Measurements from ENCODE around the gene GNA15.

GNA15 gene

GRCh38 chr19:3110126-3110825 lies 25.6 kb upstream of the GNA15 start:
- peaks cover 0 to 13% of the 10 kb centered on the region in 2 experiments; a peak in 2 of 3 replicates for H3K36me3 ChIP-seq (ENCODE audit: control insufficient read depth in 2 of 2, insufficient read depth in 1 of 2, low read length in 2 of 2)
- no peak overlapping the region for H3K4me3 ChIP-seq (ENCODE audit: low read depth, low read length)
- H3K4me1 ChIP-seq (ENCODE audit: control insufficient read depth, insufficient read depth, low read length): no peaks in the 10 kb centered on the region
- ChIA-PET POLR2A (no interaction called here), CTCF (interaction anchor here (0.6 to 5.8 kb wide), 5 partner anchors 8 to 376 kb away, joined by 3 to 39 read pairs (median 3); no protein-coding TSS in a partner anchor)
- no peaks in the 10 kb centered on the region for H3K9me3 ChIP-seq (ENCODE audit: control insufficient read depth, insufficient read depth, low read depth, low read length)
- H3K27ac ChIP-seq (ENCODE audit: extremely low read depth, low read depth, low read length): no peak overlapping the region
- no peak for TF ChIP-seq ZNF830 (tag by site-specific recombination; IDR thresholded peaks at IDR 0.05; ENCODE audit: low read depth)
- TF ChIP-seq ZNF433 (tag by site-specific recombination; IDR thresholded peaks at IDR 0.05; ENCODE audit: low read depth): no peak
- no peak for TF ChIP-seq ZEB2 (tag by site-specific recombination; IDR thresholded peaks at IDR 0.05)
- no peak for TF ChIP-seq ZBTB7A (tag by site-specific recombination; IDR thresholded peaks at IDR 0.05; ENCODE audit: low read depth)
- no peak for TF ChIP-seq TRIM28 (IDR thresholded peaks at IDR 0.05; ENCODE audit: borderline replicate concordance, low read length)
- TF ChIP-seq MZF1 (tag by site-specific recombination; IDR thresholded peaks at IDR 0.05; ENCODE audit: borderline replicate concordance): no peak
- no peak for TF ChIP-seq ZNF26 (tag by site-specific recombination; IDR thresholded peaks at IDR 0.05)
- no peak for TF ChIP-seq ZNF266 (tag by site-specific recombination; IDR thresholded peaks at IDR 0.05; ENCODE audit: low read depth)
- TF ChIP-seq WT1 (tag by site-specific recombination; IDR thresholded peaks at IDR 0.05): no peak

GRCh38 chr19:3111586-3112247 lies 24.1 kb upstream of the GNA15 start:
- TF ChIP-seq ZNF629 (tag by site-specific recombination; IDR thresholded peaks at IDR 0.05) (no peak), ZNF24 (tag by site-specific recombination; IDR thresholded peaks at IDR 0.05) (no peak), ZNF211 (tag by site-specific recombination; IDR thresholded peaks at IDR 0.05; ENCODE audit: low read depth) (no peak)
- Histone ChIP-seq H3K4me1 (ENCODE audit: control insufficient read depth, insufficient read depth, low read length) (no peaks in the 10 kb centered on the region), H3K36me3 (ENCODE audit: control insufficient read depth in 2 of 2, insufficient read depth in 1 of 2, low read length in 2 of 2) (peaks cover 0 to 16% of the 10 kb centered on the region in 2 experiments; a peak in 2 of 3 replicates), H3K27ac (ENCODE audit: extremely low read depth, low read depth, low read length) (no peak overlapping the region), H3K4me3 (ENCODE audit: low read depth, low read length) (no peak overlapping the region), H3K9me3 (ENCODE audit: control insufficient read depth, insufficient read depth, low read depth, low read length) (no peaks in the 10 kb centered on the region)
- CTCF ChIA-PET: interaction anchor here (0.7 to 5.8 kb wide), 3 partner anchors 9 to 159 kb away, joined by 3 to 39 read pairs (median 3); no protein-coding TSS in a partner anchor
- POLR2A ChIA-PET: no interaction called here

- H3K4me3 ChIP-seq (ENCODE audit: low read depth, low read length): no peak overlapping the region
- H3K27ac ChIP-seq (ENCODE audit: extremely low read depth, low read depth, low read length): no peak overlapping the region
- POLR2A ChIA-PET: no interaction called here
- peaks cover 0 to 16% of the 10 kb centered on the region in 2 experiments; a peak in 2 of 3 replicates for H3K36me3 ChIP-seq (ENCODE audit: control insufficient read depth in 2 of 2, insufficient read depth in 1 of 2, low read length in 2 of 2)
- TF ChIP-seq SCRT1 (tag by site-specific recombination; IDR thresholded peaks at IDR 0.05; ENCODE audit: borderline replicate concordance) (no peak), ZNF596 (tag by site-specific recombination; IDR thresholded peaks at IDR 0.05) (no peak)
- no peaks in the 10 kb centered on the region for H3K9me3 ChIP-seq (ENCODE audit: control insufficient read depth, insufficient read depth, low read depth, low read length)
- CTCF ChIA-PET: interaction anchor here (0.5 to 1.3 kb wide), 2 partner anchors 14 to 379 kb away, joined by 4 to 6 read pairs; no protein-coding TSS in a partner anchor
- H3K4me1 ChIP-seq (ENCODE audit: control insufficient read depth, insufficient read depth, low read length): no peaks in the 10 kb centered on the region
These were observed 23.3 kb upstream of the GNA15 start for GRCh38 chr19:3112375-3113099.
